Measurements from ENCODE around the gene NKX2-4. TPM values are rescaled to one million over a fixed set of nuclear protein-coding genes. Genes with fewer than 3 reads are reported as not detected.

NKX2-4 gene
- polyA plus RNA-seq, 1 donor from 2014 or later: not detected

- H3K27ac Mint-ChIP-seq: peak overlapping the region in 1 of 3 donors; percentile 93
- H3K27me3 Mint-ChIP-seq: no peaks in the 10 kb centered on the region
- no peak overlapping the region for H3K4me3 Mint-ChIP-seq
- H3K36me3 Mint-ChIP-seq: peaks cover 11% of the 10 kb centered on the region
- H3K4me1 Mint-ChIP-seq: peaks cover 0 to 2% (median 0%) of the 10 kb centered on the region in 3 donors
- H3K9me3 Mint-ChIP-seq: no peaks in the 10 kb centered on the region
Measured at GRCh38 chr20:21360705-21361104, 36.6 kb downstream of the NKX2-4 start.

GRCh38 chr20:21358737-21359136 lies 38.6 kb downstream of the NKX2-4 start:
- peak overlapping the region in 1 of 3 donors; percentile 63 for H3K27ac Mint-ChIP-seq
- H3K27me3 Mint-ChIP-seq: no peaks in the 10 kb centered on the region
- H3K9me3 Mint-ChIP-seq: no peaks in the 10 kb centered on the region
- H3K4me3 Mint-ChIP-seq: no peak overlapping the region
- H3K4me1 Mint-ChIP-seq: peaks cover 0 to 2% (median 0%) of the 10 kb centered on the region in 3 donors
- peaks cover 11% of the 10 kb centered on the region for H3K36me3 Mint-ChIP-seq

- Mint-ChIP-seq H3K27ac (no peak overlapping the region), H3K36me3 (peaks cover 9% of the 10 kb centered on the region), H3K4me1 (peaks cover 0 to 2% (median 0%) of the 10 kb centered on the region in 3 donors), H3K9me3 (no peaks in the 10 kb centered on the region), H3K27me3 (no peaks in the 10 kb centered on the region), H3K4me3 (no peak overlapping the region)
Measured at GRCh38 chr20:21357844-21358243, 39.5 kb downstream of the NKX2-4 start.

- Mint-ChIP-seq H3K27me3 (no peaks in the 10 kb centered on the region), H3K4me1 (peaks cover 0 to 2% (median 0%) of the 10 kb centered on the region in 3 donors), H3K27ac (no peak overlapping the region), H3K9me3 (no peaks in the 10 kb centered on the region), H3K36me3 (peaks cover 4% of the 10 kb centered on the region), H3K4me3 (no peak overlapping the region)
Measured at GRCh38 chr20:21356386-21356785, 40.9 kb downstream of the NKX2-4 start.

- H3K27me3 Mint-ChIP-seq: no peaks in the 10 kb centered on the region
- H3K36me3 Mint-ChIP-seq: peaks cover 2% of the 10 kb centered on the region
- H3K4me1 Mint-ChIP-seq: peaks cover 0 to 2% (median 0%) of the 10 kb centered on the region in 3 donors
- no peak overlapping the region for H3K4me3 Mint-ChIP-seq
- no peak overlapping the region for H3K27ac Mint-ChIP-seq
- H3K9me3 Mint-ChIP-seq: no peaks in the 10 kb centered on the region
Measured at GRCh38 chr20:21355981-21356380, 41.3 kb downstream of the NKX2-4 start.

- H3K27ac Mint-ChIP-seq: no peak overlapping the region
Measured at GRCh38 chr20:21353236-21353635, 44.1 kb downstream of the NKX2-4 start.

GRCh38 chr20:21352703-21353102 lies 44.6 kb downstream of the NKX2-4 start:
- Mint-ChIP-seq H3K9me3 (no peaks in the 10 kb centered on the region), H3K4me3 (no peak overlapping the region), H3K27ac (no peak overlapping the region), H3K27me3 (no peaks in the 10 kb centered on the region), H3K4me1 (no peaks in the 10 kb centered on the region), H3K36me3 (peaks cover 7% of the 10 kb centered on the region)

More at GRCh38 chr20:21353236-21353635, 44.1 kb downstream of the NKX2-4 start:
- Mint-ChIP-seq H3K4me1 (no peaks in the 10 kb centered on the region), H3K27me3 (no peaks in the 10 kb centered on the region), H3K4me3 (no peak overlapping the region), H3K9me3 (no peaks in the 10 kb centered on the region), H3K36me3 (peaks cover 7% of the 10 kb centered on the region)

Other genes with a start within 250 kb of the NKX2-4 start
- gene XRN2, start 94.2 kb downstream of the NKX2-4 start, polyA plus RNA-seq: 48.4 TPM
- gene NKX2-2, start 116.5 kb upstream of the NKX2-4 start, polyA plus RNA-seq: not detected

Data from IgD-negative memory B cell (primary cell).